Activated T-cell treated with anti-CD3 and anti-CD28 coated beads, Interleukin-2, amount 50 U/mL, for 4 hours (primary cell): ENCODE results near the gene PNPLA3. TPM values are rescaled to one million over a fixed set of nuclear protein-coding genes. Genes with fewer than 3 reads are reported as not detected.
A peak's percentile ranks its signal among the peaks of the same experiment; 100 is the strongest.

Experiments used
- ATAC-seq, 2 donors: fragments of 200-7000 bp; cut with Tn5 transposase; one replicate each; pipeline ENCODE4 v1.10.0; 2021
- DNase-seq: peaks from one replicate; pipeline ENCODE4 v3.0.0-alpha.2; 2020
- H3K27me3 Mint-ChIP-seq: one replicate; pipeline ENCODE4 v1.8.0; 2021; ENCODE audit warnings: low read depth, mixed read lengths
- H3K36me3 Mint-ChIP-seq: one replicate; pipeline ENCODE4 v1.8.0; 2022; ENCODE audit warnings: mixed read lengths; ENCODE audit not compliant: insufficient read depth
- H3K4me1 Mint-ChIP-seq: one replicate; pipeline ENCODE4 v1.8.0; 2021; ENCODE audit warnings: low read depth, mixed read lengths
- H3K4me3 Mint-ChIP-seq: one replicate; pipeline ENCODE4 v1.8.0; 2021; ENCODE audit warnings: mild to moderate bottlenecking, moderate library complexity, mixed read lengths
- H3K9me3 Mint-ChIP-seq: one replicate; pipeline ENCODE4 v1.8.0; 2021; ENCODE audit warnings: mixed read lengths
- total RNA-seq, 3 donors: library from RNA; stranded (reverse); gene quantifications; one replicate each; pipeline ENCODE4 v1.2.1, GENCODE V29; 2021

Gene PNPLA3
- total RNA-seq, 3 donors from 2014 or later, result 0.30 TPM; not detected in 2

DNA sequence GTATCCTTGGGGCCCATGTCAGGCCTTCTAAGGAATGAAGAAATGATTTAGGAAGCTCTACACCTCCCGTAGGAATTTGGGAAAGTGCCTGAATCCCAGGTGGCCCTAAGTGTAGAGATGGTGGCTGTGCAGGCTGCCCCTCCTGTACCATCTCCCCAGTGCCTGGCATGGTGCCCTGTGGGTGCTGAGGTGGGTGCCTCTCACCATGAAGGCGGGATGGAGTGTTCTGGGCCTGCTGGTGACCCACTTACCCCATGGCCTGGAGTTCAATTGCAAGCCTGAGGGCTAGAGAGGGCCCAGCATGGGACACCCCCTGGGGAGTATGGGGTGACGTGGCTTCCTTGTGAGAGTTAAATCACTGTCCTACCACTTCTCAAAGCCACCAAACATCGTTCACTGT, 51.4 kb downstream of the PNPLA3 start:
- ATAC-seq (no peak), DNase-seq (no peak)
- peaks cover 41% of the 10 kb centered on the region for H3K36me3 Mint-ChIP-seq
- H3K4me3 Mint-ChIP-seq, result no peak overlapping the region
- H3K27me3 Mint-ChIP-seq, result no peaks in the 10 kb centered on the region
- H3K4me1 Mint-ChIP-seq, result no peaks in the 10 kb centered on the region
- no peaks in the 10 kb centered on the region for H3K9me3 Mint-ChIP-seq

DNA sequence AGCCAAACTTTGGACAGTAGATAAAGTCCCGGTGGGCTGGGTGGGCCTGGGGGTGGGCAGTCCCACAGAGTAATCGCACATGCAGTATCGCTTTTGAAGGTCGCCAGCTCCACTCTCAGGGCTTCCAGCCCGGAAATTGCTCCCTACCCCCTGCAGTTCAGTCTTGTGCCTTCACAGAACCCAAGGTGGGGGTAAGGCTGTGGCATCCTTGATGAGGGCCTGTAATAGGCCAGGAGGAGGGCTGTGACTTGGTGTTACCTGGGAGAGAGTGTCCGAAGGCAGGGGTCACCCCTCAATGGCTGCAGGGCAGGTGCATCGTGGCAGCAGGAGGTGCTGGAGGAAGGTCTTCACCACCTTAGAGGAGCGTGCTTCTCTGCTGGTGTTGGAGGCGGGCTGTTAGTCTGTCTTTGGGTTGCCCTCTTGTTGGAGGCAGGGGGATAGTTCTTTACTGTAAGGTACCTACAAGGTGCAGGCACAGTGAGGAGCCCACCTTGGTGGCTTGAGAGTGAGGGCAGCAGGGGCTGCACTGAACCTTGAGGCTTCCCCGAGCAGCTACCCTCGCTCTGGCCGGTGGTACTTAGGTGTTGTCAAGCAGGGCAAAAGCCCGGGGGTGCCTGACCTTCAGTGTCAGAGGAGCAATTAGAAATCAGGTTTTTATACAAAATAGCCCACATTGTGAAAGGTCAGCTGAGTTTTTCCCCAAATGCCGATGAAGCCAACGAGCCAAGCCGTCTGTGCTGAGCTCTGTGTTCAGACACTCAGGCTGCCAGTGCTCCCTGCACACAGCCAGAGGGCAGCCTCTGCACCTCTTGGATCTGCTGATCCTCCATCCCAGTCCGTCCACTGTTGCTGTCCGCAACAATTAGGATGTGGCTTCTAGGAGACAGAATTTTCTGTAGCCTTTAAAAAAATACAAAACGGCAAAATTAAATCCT, 53.5 kb downstream of the PNPLA3 start:
- H3K36me3 Mint-ChIP-seq, result peaks cover 42% of the 10 kb centered on the region
- no peaks in the 10 kb centered on the region for H3K27me3 Mint-ChIP-seq
- H3K4me1 Mint-ChIP-seq, result no peaks in the 10 kb centered on the region
- no peak overlapping the region for H3K4me3 Mint-ChIP-seq
- no peaks in the 10 kb centered on the region for H3K9me3 Mint-ChIP-seq
- ATAC-seq (no peak), DNase-seq (no peak)

DNA sequence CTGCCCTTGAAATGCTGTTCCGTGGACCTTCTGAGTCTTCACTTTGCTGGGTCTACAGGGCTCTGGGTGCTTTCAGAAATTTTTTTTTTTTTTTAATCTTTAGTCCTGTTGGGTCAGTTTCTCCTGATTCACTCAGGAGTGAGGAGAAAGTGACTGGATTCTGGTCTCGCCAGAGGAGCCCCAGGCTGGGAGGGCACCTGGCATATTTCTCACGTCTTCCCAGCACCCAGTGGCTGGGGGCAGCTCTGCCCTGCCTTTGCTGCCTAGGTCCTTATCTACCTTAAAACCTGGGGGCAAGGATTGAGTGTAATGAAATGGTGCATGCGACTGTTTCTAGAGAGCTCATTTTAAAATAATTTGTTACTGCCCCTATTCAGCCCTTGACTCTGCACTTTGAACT, 55.0 kb downstream of the PNPLA3 start:
- no peak overlapping the region for H3K4me3 Mint-ChIP-seq
- H3K36me3 Mint-ChIP-seq, result peaks cover 41% of the 10 kb centered on the region
- no peak for ATAC-seq
- H3K4me1 Mint-ChIP-seq, result no peaks in the 10 kb centered on the region
- H3K9me3 Mint-ChIP-seq, result no peaks in the 10 kb centered on the region
- DNase-seq, result no peak
- H3K27me3 Mint-ChIP-seq, result no peaks in the 10 kb centered on the region

- no peaks in the 10 kb centered on the region for H3K27me3 Mint-ChIP-seq
- H3K9me3 Mint-ChIP-seq, result no peaks in the 10 kb centered on the region
- DNase-seq (no peak), ATAC-seq (no peak)
- no peaks in the 10 kb centered on the region for H3K4me1 Mint-ChIP-seq
- H3K4me3 Mint-ChIP-seq, result no peak overlapping the region
- H3K36me3 Mint-ChIP-seq, result peaks cover 44% of the 10 kb centered on the region
Measured at GRCh38 chr22:43980579-43980978, 57.0 kb downstream of the PNPLA3 start.

DNA sequence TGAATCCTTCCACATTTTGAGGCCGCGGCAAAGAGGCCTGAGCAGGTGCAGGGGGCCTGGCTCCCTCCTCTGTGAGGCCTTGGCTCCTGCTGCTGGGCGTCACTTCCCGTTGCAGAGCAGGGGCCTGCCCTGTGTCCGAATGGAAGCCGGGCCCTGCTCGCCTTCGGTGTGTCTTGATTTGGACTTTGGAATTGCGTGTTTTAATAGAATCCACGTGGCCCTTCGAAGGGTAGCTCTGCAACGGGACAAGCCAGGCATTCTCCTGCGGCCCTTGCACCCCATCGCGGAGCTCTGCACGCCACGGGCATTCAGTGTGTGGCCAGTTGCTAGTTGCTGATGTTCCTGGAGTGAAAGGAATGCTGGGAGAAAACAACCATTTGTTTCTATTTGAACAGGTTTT, 57.4 kb downstream of the PNPLA3 start:
- no peaks in the 10 kb centered on the region for H3K9me3 Mint-ChIP-seq
- H3K27me3 Mint-ChIP-seq, result no peaks in the 10 kb centered on the region
- H3K36me3 Mint-ChIP-seq, result peaks cover 40% of the 10 kb centered on the region

GRCh38 chr22:43983808-43984207, 60.2 kb downstream of the PNPLA3 start:
- Mint-ChIP-seq H3K36me3 (peaks cover 35% of the 10 kb centered on the region), H3K4me1 (no peaks in the 10 kb centered on the region), H3K4me3 (no peak overlapping the region), H3K27me3 (no peaks in the 10 kb centered on the region), H3K9me3 (no peaks in the 10 kb centered on the region)
- DNase-seq (no peak), ATAC-seq (no peak)

More for the DNA sequence above, 57.4 kb downstream of the PNPLA3 start:
- no peak for ATAC-seq
- Mint-ChIP-seq H3K4me1 (no peaks in the 10 kb centered on the region), H3K4me3 (no peak overlapping the region)
- no peak for DNase-seq

DNA sequence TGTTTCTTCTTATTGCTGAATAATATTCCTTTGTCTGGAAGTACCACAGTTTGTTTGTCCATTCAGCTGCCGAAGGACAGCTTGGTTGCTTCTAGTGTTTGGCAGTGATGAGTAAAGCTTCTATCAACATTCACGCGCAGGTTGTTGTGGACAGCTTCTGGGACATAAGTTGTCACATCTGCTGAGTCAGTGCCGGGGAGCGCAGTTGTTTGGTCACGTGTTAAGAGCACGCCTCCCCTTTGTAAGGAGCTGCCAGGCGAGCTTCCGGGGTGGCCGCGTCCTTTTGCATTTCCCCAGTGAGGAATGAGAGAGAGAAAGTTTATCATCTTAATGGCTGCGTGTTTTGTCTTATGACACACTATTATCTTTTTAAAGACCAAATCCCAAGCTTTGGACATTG, 61.9 kb downstream of the PNPLA3 start:
- Mint-ChIP-seq H3K4me3 (no peak overlapping the region), H3K36me3 (peaks cover 30% of the 10 kb centered on the region), H3K9me3 (no peaks in the 10 kb centered on the region), H3K27me3 (no peaks in the 10 kb centered on the region), H3K4me1 (no peaks in the 10 kb centered on the region)
- DNase-seq, result no peak
- no peak for ATAC-seq

DNA sequence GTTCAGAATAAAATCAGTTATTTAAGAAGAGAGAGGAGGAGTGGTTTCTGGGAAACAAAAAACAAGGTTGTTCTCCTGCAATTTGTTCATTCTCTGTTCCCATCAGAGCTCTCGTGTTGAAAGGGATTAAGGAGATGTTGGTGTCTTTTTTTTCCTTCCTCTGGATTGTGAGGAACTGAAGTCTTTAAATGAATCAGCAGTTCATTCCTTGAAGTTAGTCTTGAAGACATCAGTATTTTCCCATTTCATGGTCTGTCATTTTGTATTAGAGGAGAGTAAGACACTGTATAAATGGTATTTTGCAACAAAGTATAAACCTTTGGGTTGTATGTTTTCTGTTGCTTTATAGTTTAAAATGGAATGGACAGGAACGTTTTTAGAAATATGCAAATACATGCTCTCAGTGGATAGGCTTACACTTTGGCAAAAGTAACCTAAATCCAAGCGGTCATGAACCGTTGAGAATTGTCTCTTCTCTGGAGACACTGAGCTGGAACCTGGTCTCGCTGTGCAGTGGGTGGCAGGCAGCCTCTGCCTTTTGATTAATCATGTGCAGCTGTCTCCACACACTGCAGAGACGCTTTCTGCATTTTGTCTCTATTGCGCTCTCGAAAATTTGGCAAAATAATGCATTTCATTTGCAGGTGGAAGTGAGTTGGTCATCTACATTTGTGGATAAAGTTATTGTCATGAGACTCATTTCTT, 64.7 kb downstream of the PNPLA3 start:
- DNase-seq, result no peak
- Mint-ChIP-seq H3K9me3 (no peaks in the 10 kb centered on the region), H3K36me3 (peaks cover 38% of the 10 kb centered on the region), H3K4me1 (peaks cover 3% of the 10 kb centered on the region), H3K4me3 (no peak overlapping the region), H3K27me3 (no peaks in the 10 kb centered on the region)
- ATAC-seq, result no peak

DNA sequence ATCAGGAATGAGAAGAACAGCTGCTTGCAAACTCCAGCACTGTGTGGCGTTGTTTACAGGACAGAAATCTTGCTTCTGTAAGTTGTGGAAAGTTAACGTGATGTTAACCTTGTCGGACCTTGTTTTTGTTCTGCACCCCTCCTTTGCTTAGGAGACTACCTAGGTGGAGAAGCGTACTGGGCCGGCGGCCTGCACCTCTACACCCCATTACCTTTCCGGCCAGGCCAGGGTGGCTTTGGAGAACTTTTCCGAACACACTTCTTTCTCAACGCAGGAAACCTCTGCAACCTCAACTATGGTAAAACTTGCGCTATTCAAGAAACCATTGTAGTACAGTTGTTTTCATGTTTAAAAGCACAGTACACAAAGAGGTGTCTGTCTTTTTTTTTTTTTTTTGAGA, 65.4 kb downstream of the PNPLA3 start:
- Mint-ChIP-seq H3K4me1 (peaks cover 5% of the 10 kb centered on the region), H3K4me3 (no peak overlapping the region), H3K36me3 (peaks cover 37% of the 10 kb centered on the region), H3K27me3 (no peaks in the 10 kb centered on the region), H3K9me3 (no peaks in the 10 kb centered on the region)
- DNase-seq (no peak), ATAC-seq (no peak)

DNA sequence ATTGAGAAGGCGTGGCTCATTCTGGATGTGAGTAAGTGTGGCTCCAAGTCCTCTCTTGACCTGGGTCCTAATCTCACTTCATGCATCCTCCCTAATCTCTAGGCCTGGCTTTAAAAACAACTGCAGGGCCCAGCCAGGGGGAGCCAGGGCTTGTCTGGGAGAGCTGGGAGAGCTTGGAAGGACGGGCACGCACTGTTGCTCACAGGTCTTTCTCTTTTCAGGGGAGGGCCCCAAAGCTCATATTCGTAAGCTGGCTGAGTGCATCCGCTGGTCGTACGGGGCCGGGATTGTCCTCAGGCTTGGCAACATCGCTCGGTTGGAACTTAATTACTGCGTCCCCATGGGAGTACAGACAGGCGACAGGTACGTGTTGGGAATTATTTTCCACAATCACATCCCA, 66.4 kb downstream of the PNPLA3 start:
- H3K9me3 Mint-ChIP-seq, result no peaks in the 10 kb centered on the region
- H3K4me3 Mint-ChIP-seq, result no peak overlapping the region
- H3K36me3 Mint-ChIP-seq, result peaks cover 41% of the 10 kb centered on the region
- H3K4me1 Mint-ChIP-seq, result peaks cover 10% of the 10 kb centered on the region
- no peaks in the 10 kb centered on the region for H3K27me3 Mint-ChIP-seq
- no peak for DNase-seq
- no peak for ATAC-seq

GRCh38 chr22:43991316-43992020, 67.9 kb downstream of the PNPLA3 start:
- Mint-ChIP-seq H3K4me3 (no peak overlapping the region), H3K36me3 (peaks cover 35% of the 10 kb centered on the region), H3K27me3 (no peaks in the 10 kb centered on the region), H3K4me1 (peaks cover 23% of the 10 kb centered on the region), H3K9me3 (no peaks in the 10 kb centered on the region)
- no peak for DNase-seq
- no peak for ATAC-seq

DNA sequence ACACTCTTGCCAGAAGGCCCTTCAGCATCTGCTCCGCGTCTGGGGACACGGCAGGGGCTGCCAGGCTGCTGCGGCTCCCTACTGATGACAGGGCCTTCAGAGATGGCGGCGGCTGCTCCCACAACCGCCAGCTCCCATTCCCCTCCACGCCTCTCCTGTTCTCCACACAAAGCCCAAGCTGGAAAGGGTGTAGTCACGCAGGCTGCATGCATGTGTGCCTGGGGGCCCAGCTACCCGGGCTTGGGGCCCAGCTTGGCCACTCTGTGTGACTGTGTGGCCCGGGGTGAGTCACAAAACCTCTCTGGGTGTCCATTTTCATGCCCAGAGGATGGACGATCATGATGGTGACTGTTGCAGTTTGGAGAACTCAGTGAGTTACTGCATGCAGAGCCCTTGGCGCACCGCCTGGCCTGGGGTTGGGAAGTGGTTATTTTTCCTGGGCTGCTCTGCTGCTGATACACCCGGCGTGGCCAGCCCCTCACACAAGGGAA, 68.8 kb downstream of the PNPLA3 start:
- Mint-ChIP-seq H3K9me3 (no peaks in the 10 kb centered on the region), H3K4me3 (no peak overlapping the region), H3K4me1 (peaks cover 25% of the 10 kb centered on the region), H3K36me3 (peaks cover 31% of the 10 kb centered on the region), H3K27me3 (no peaks in the 10 kb centered on the region)
- no peak for DNase-seq
- ATAC-seq, result no peak

DNA sequence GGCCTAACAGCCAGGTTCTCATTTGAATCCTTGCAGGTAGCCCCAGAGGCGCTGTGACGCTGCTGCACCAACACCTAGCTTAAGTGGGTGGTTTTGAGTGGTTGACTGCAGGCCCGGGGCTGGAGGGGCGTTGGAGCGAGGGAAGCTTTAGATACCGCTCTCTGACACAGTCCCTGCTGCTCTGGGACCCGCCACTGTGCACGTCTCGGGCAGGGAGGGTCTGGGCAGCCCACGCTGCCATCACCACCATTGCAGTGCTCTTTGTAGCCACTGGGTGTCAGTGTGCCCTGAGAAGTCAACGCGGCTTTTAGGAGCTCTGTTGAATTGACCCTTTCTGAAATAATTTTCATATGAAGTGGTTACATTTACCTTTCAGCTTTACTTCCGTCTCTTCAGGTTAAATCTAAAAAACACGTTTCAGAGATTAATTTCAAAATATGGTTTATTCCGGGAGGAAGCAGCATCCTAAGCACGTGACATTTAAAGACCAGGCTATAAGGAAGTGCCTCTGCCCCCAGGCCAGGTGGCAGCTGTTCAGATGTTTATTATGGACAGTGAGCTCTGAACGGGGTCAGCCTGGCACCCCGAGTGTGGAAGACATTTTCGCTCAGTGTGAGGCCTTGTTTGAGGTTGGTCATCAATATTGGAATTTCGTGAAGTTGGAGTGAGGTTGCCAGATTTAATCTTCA, 69.6 kb downstream of the PNPLA3 start:
- Mint-ChIP-seq H3K4me1 (peaks cover 27% of the 10 kb centered on the region), H3K4me3 (no peak overlapping the region), H3K9me3 (no peaks in the 10 kb centered on the region), H3K27me3 (no peaks in the 10 kb centered on the region), H3K36me3 (peaks cover 31% of the 10 kb centered on the region)
- DNase-seq (peak; percentile 51), ATAC-seq (peak; percentile 59 to 72)

DNA sequence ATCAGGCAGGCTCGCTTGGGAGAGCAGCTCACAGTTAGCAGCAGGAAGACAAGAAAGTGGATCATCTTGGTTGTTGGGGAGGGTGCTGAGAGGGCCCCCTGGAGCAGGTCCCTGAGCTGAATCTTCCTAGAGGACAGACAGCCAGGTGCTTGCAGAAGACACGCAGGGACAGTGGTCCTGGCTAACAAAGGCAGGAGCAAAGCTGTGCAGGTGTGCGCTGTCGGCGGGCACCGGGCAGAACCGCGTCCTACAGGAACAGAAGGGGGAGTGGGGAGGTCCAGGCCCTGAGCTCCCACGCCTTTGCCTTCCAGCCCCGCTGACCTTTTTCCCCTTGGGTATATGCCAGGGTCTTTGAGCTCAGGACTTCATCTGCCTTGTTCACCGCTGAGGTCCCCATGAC, 70.4 kb downstream of the PNPLA3 start:
- DNase-seq (no peak), ATAC-seq (no peak)
- Mint-ChIP-seq H3K9me3 (no peaks in the 10 kb centered on the region), H3K4me1 (peaks cover 27% of the 10 kb centered on the region), H3K27me3 (no peaks in the 10 kb centered on the region), H3K4me3 (no peak overlapping the region), H3K36me3 (peaks cover 35% of the 10 kb centered on the region)
